Body of pancreas (tissue), 4 donors: Measurements from ENCODE around the gene MRPL16.
"Not testable (repeated sequence)": the region's sequence is repeated elsewhere in the genome, so short reads cannot be mapped to it uniquely, and the experiment has no call there.

Experiments used
- POLR2A ChIP-seq, 3 donors: fragments of 450-650 bp; IDR thresholded peaks; one replicate each; pipeline ENCODE4 v1.6.1; 2016; ENCODE audit warnings: antibody characterized with exemption in 3 of 3, mild to moderate bottlenecking in 2 of 3
- TF ChIP-seq, protein P1 (sequence below), 7 experiments: fragments of 450-650 bp in 4 of 7; fragments of 200-600 bp in 3 of 7; sonication (generic) in 3 of 7; IDR thresholded peaks; one replicate each; pipeline ENCODE4 v1.5.1; 2016 to 2019; ENCODE audit warnings: antibody characterized with exemption in 7 of 7

DNA sequence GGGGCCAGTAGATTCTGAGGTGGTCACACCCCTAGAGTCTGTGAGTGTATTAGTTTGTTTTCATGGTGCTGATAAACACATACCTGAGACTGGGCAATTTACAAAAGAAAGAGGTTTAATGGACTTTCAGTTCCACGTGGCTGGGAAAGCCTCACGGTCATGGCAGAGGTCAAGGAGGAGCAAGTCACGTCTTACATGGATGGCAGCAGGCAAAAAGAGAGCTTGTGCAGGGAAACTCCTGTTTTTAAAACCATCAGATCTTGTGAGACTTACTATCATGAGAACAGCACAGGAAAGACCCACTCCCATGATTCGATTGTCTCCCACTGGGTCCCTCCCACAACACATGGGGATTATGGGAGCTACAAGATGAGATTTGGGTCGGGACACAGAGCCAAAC, 26.1 kb downstream of the MRPL16 start:
- TF ChIP-seq, protein P1, sequence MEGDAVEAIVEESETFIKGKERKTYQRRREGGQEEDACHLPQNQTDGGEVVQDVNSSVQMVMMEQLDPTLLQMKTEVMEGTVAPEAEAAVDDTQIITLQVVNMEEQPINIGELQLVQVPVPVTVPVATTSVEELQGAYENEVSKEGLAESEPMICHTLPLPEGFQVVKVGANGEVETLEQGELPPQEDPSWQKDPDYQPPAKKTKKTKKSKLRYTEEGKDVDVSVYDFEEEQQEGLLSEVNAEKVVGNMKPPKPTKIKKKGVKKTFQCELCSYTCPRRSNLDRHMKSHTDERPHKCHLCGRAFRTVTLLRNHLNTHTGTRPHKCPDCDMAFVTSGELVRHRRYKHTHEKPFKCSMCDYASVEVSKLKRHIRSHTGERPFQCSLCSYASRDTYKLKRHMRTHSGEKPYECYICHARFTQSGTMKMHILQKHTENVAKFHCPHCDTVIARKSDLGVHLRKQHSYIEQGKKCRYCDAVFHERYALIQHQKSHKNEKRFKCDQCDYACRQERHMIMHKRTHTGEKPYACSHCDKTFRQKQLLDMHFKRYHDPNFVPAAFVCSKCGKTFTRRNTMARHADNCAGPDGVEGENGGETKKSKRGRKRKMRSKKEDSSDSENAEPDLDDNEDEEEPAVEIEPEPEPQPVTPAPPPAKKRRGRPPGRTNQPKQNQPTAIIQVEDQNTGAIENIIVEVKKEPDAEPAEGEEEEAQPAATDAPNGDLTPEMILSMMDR (IDR thresholded peaks at IDR 0.05), result not testable (repeated sequence)
- not testable (repeated sequence) for TF ChIP-seq POLR2A (IDR thresholded peaks at IDR 0.05)
